Stimulated activated CD8-positive, alpha-beta memory T cell treated with anti-CD3 and anti-CD28 coated beads, Interleukin-12 subunit alpha, Interleukin-12 subunit beta, amount 100 ng/mL, for 1 hour (primary cell): Measurements from ENCODE around the gene DIAPH3.

ENCODE experiments used
- DNase-seq: peaks from one replicate; pipeline ENCODE4 v3.0.0-alpha.2; 2020; ENCODE audit warnings: low read depth

Gene DIAPH3

DNA sequence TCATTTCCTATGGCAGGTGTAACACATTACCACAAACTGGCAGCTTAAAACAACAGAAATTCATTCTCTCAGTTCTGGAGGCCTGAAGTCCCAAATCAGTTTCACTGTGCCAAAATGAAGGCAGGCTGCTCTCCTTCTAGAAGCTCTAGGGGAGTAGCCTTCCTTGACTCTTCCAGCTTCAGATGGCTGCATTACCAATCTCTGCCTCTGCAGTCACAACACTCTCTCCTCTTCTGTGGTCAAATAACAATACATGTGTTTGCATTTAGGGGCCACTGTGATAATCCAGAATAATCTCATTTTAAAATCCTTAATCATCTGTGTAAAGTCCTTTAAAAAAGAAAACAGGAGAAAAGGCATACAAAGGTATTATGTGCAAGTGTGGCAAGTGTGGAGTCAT, 7.8 kb downstream of the DIAPH3 start:
- DNase-seq: no peak

DNA sequence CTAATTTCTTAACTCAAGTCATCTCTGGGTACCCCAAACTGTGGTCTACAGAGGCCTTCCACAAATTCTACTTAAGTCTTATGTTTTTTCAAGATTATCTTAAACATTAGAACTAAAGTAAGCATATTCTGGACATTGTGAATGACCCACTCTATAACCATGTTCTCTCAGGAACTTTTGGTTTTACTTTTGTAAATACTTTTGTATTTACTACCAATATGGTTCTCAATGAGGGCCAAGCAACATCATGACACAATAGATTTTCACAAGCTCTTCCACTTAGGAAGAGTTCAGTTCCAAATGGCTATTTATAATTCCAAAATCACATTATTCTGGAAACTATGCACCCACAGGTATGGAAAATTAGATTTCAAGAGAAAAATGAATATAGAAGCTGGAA, 10.8 kb downstream of the DIAPH3 start:
- no peak for DNase-seq

DNA sequence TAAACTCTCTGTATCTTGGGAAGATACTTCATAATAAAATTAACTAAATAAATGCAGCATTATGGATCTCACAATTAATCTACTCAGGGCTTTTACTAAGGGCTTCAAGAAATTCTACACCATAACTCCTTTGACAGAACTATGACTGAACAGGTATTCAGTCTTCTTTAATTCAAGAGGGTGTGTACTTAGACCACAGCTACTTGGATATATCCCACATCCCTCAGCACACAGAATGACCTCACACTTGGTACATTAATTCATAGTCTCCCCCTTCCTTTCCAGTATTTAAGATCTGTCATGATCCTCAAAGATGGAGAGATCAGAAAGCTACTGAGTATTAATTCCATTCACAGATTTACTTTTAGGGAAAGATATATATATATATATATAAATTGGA, 11.6 kb downstream of the DIAPH3 start:
- DNase-seq: no peak

DNA sequence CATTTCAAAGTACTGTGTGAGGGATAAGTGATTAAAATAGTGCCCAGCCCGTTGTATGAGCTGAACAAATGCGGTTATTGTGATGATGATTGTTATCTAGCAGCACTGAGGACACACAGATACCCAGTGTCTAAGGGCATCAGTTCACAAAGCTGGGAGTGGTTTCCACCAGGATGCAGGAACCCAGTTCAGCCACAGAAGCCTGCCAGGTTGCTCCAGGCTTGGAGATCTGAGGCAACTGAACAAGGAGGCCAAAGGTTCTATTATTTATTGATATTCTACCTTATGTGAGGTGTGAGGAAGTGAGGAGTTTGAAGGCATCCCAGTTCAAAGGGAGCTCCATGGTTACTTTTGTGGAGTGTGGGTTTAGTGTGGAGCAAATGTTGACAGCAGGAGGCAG, 13.2 kb downstream of the DIAPH3 start:
- DNase-seq: no peak

DNA sequence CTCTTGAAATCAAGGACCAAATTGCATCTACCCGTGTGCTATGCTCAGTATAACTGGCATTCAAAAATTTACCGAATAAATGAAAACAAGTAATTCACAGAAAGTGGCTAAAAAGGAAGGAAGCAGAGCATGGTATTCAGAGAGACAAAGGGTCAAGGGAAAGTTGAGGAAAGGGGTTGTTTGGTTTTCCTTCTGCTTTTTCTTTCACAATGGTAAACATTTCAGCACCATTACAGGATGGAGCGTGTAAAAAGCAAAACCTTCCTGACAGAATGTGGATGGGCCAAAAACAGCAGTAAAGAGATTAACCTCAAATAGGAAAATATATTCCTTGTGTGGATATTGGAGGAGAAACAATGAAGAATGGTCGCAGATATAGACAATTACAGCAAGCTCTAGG, 14.8 kb downstream of the DIAPH3 start:
- no peak for DNase-seq

DNA sequence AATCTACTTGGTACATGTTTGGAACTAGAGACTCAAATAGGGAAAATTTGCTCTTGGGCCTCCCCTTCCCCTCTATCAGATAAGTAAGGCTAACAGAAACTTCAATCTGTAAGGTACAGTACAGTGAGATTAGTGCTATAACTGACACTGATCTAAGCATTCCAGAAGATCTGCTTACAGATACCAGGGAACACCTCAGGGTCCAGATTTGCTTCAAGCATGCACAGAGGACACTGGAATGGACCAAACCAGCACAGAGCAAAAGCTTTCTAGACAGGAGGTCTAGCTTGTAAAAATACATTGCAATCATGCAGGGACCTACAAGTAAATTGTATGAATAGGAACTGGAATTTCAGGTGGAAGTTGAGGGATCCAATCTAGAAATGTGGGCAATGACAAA, 16.4 kb downstream of the DIAPH3 start:
- DNase-seq: no peak

DNA sequence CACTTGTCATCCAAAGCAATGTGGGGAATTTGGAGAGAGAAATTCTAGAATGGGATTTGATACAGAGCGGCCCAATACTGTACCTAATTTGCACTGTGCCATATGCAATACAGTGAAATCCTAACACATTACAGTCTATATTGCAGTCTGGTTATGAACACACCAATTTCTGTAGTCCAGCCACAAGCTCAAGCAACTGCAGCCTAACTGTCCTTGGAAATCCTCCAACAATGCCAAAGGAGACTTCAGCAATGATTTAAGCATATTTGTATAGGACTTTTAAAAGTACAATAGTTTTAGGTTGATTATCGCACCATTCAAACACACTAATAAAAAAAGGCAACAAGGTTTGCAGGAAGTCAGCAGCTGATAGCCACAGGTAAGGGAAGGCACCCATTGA, 17.3 kb downstream of the DIAPH3 start:
- DNase-seq: no peak

DNA sequence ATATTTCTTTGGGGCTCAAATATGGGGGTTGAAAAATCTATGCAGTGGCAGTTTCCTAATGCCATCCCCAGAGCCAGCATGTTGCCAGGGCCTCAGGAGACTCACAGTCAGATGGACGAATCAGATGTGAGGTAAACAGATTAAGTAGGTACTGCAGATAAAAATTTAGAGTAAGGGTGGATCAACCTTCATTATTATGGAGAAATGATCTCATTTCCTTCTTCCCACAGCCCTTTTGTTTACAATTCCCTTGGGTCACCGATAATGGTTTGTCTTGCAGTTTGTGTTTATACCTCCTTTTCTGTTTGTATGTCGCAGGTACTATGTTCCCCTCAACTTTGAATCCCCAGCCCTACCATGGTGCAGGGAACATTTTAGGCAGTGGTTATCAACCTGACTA, 20.0 kb downstream of the DIAPH3 start:
- DNase-seq: no peak

DNA sequence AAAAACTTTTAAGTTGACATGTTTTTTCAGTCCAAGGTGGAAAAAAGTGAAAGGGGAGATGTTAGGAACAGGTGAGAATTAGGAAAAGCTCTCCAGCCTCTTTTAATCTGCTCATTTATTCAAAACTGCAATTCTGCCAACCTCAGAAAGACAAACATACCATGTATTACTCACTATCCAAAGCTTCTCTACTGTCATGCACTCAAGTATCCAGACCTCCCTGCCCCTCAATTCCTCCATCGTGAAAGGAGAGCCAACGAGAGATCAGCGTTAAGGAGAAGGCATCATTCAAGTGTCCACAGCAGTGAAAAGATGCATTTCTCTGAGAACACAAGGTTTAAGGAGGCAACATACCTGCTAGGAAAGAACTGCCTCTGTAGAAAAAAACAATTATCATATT, 24.5 kb downstream of the DIAPH3 start:
- DNase-seq: no peak

DNA sequence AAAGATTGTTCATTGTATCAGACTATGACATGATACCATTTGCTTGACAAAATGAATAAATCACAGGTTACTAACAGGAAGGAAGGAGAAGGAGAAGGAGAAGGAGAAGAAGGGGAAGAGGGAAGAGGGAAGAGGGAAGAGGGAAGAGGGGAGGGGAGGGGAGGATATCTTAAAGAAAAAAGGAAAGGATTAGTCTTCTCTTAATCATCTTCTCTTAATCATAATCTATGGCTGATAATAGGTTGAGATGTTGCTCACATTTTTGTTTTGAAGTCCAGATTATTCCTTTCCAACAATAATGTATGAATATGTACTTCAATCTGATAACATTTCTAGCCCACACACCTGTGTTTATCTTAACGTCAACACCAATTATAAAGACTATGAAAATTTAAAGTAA, 25.1 kb downstream of the DIAPH3 start:
- DNase-seq: no peak

DNA sequence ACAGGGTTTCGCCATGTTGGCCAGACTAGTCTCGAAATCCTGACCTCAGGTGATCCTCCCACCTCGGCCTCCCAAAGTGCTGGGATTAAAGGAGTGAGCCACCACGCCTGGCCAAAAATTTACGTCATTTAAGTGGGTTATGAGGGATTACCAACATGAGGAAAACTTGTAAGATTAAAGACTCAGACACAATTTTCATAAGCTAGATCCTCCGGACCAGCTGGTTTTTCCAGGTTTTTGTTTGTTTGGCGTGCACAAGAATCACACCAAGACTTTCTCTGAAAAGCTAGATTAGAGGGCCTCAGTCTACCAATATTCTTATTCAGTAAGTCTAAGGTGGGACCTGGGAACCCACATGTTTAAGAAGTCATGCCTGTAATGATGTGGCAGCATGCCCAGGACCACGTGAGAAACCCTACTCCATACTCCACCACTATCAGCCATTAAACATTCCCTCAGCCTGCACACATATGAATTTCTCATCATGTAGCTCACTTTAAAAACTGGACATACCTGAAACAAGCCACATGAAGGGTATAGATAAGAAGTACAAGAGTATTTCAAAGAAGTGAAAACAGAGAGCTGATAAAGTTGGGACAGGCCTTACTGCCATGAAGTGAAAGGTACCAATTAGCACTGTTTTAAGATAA, 25.7 kb downstream of the DIAPH3 start:
- DNase-seq: no peak

DNA sequence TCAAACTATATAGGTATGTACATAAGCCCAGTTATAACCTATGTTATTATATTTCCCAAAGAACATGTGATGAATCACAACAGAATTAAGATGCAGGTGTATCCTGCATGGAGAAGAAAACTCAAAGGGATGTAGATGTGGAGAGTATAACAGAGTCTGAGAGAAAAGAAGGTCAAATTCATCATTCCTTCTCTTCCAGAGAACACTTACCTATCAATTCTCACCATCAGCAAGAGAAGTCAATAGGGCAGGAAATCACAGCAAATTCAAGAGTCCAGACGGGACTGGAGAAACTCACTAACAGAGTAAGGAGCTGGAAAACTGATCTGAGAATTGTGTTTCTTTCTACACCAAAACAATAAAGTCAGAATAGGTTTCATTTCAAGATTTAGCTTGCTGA, 28.4 kb downstream of the DIAPH3 start:
- DNase-seq: no peak

DNA sequence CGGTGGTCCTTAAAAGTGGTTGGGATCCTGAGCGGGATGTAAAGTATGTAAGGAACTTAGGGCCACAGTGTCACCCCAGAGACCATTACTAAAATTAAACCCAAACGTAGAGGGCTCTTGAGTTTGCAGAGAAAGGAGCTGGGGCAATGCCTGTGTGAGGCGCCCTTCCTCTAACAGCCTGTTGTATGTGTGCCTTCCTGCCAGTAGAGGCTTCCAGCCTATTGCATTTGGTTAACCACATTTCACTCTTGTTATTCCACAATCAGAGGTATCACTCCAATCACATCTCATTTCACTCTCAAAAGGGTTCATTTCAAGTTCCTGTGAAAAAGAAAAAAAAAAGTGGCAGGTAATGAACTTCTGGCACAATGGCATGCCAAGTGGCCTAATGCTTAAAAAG, 29.4 kb downstream of the DIAPH3 start:
- DNase-seq: no peak

DNA sequence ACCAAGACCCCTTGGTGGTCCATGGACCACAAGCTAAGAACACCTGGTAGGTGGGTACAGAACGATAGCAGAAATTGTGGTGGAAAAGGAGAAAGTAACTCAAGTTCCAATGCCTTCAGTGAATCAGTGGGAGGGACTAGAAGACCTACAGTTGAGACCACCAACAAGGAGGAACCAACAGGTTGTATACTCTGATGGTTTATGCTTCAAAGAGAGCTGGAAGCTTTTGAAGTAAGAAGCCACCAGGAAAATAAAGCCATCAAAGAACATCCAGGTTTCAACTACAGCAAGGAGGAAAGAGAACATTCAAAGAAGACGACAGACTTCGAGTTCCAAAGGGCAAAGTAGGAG, 42.4 kb downstream of the DIAPH3 start:
- no peak for DNase-seq

DNA sequence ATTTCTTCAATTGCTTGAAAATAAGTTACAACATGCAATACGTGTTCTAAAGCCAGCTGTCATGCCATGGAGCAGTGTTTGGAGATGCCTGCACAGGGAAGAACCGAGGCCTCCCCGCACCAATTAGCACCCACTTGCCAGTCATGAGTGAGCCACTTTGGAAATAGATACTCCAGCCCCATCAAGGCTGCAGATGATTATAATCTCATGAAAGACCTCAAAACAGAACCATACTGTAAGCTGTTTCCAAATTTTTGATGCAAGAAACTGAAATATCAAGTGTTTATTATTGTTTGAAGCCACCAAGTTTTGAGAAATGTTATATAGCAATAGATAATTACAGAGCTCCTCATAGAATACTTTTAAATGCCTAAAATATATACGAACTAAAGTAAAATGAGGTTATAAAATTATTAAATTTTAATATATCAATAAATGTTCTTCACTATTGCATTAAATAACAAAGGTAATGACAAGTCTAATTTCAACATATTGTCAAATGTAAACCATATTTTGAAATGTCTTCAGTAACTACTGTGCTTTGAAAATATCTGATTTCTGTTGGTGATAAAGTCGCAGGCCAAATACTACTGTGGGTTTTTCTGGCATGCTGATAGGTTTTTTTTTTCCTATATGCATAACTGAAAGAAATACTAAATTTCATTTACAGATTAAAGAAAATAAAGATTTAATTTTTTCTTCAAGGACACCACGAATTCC, 43.0 kb downstream of the DIAPH3 start:
- no peak for DNase-seq

DNA sequence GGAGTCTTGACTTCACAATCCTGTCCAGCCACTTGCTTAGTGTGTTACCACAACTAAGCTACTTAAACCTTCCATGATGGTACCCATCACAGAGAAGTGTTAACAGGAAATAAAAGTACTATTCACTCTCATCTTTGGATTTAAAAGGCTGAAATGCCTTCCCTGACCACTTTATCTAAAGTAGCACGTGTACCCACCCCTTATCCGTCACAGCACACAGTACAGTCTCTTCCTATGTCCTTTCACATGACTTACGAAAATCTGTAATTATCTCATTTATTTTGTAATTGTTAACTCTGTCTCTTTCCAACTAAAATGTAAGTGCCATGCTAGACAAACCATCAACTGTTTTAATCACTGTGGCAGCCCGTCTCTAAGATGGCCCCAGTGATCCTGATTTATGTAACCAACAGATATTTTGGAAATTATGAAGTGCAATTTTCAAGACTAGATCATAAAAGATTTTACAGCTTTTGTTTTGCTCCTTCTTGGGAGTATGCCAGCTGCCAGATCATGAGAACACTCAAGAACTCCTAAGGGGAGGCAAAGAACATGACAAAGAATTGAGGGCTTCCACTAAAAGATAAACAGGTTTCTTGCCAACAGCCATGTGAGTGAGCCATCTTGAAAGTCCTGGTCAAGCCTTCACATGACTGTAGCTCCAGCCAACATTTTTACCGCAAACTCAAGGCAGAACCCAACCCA, 44.9 kb downstream of the DIAPH3 start:
- DNase-seq: no peak

DNA sequence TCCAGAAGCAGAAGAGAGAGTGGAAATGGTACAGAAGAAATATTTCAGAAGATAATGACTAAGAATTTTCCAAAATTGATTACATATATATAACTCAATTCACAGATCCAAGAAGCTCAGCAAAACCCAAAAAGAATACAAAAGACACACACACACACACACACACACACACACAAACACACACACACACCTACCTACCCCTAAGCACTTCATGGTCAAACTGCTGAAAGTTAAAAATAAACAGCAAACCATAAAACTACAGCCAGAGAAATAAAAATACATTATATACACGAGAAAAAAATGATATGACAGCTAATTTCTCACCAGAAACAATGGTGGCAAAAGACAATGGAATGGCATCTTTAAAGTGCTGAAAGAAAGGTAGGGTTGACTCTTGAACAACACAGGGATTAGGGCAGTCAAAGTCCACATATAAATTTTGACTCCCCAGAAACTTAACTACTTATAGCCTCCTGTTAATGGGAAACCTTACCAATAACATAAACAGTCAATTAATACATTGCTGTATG, 49.2 kb downstream of the DIAPH3 start:
- no peak for DNase-seq

DNA sequence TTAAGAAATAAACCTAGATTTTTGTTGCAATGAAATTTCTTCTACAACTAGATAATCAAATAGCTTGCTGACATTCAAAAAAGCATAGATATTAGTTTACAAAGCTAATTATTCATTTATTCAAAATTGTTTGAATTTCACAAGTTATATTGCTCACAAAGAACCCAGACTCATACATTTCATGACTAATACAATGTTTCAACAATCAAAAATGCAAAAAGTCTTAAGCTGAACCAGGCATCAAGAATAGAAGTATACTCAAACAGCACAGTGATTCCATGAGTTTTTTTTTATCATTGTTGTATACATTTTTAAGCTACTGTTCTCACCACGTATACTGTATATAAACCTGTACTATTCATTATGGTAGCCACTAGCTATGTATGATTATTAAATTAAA, 51.0 kb downstream of the DIAPH3 start:
- DNase-seq: no peak

DNA sequence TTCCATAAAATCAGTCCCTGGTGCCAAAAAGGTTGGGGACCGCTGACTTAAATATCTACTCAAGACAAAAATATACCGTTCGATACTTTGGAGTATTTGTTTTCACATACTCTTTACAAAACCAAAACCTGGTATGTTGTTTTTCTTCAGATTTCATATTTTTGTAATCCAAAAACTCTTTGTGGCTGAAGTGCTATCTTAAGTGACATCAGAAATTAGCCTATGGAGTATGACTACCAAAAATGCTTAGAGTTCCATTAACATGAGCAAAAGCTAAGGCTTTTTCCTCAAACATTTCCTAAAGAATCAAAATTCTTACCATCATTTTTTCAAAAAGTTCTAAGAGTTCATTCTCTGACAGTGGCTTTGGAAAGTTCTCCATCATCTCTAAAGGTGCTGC, 52.0 kb downstream of the DIAPH3 start:
- no peak for DNase-seq

DNA sequence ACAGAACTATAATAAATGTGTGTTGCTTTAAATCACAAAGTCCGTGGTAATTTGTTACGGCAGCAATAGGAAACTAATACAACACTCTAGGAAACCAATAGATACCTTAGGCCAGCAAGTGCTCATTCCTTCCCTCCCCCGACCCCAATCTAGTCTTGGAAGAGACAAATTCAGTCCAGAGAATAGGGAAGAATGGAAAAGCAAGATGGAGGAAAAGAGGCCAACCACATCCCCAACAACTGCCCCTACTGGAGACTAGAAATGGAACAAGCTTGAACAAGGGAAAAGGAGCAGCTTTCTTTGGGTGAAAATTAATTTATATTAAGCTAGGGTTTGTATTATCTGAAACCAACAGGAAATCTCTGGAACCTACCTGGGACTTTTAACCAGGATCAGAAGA, 54.4 kb downstream of the DIAPH3 start:
- no peak for DNase-seq

DNA sequence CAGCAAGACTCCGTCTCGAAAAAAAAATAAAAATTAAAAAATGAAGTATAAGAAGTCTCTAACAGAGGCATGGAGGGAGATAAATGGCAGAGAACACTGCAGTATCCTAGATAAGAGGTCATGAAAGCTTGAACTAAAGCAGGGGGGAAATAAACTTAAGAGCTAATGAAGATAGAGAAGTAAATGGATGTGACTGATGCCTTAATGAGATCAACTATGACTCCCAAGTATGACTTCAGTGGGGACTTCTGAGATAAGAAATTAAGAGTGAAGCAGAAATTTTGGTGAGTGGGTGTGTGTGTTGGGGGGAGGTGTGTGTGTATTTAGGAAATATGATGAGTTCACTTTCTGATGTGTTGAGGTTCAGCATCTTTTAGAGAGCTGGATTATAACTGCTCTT, 55.1 kb downstream of the DIAPH3 start:
- no peak for DNase-seq

DNA sequence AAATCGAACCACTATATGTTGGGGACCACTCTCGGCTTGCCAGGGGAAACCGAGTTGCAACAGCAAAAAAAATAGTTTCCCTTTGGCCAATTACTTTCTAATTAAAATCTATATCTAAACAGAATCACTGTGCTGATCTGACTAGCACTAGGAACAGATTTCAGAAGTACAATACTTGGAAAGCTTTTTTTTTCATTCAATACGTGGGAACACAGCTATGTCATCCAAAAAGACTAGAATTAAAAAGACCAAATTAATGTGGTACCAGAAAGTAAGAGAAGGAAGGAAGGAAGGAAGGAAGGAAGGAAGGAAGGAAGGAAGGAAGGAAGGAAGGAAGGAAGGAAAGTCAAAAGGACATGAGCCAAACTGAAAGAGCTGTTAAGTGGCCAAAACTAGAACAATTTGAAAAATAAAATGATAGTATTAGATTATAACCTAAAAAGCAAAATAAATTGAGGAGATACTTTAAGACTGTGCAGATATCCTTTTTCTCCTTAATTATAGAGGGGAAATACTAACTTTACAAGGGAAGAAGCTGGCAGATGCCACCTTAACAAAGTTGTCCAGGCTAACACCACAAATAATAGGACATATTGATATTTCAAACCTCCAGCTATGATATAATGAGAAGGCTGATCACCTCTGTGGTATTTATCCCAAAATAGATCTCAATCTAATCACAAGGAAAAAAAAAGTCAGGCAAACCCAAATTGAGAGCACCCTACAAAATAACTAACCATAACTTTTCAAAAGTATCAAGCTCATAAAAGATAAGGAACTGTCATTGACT, 63.9 kb downstream of the DIAPH3 start:
- DNase-seq: no peak

DNA sequence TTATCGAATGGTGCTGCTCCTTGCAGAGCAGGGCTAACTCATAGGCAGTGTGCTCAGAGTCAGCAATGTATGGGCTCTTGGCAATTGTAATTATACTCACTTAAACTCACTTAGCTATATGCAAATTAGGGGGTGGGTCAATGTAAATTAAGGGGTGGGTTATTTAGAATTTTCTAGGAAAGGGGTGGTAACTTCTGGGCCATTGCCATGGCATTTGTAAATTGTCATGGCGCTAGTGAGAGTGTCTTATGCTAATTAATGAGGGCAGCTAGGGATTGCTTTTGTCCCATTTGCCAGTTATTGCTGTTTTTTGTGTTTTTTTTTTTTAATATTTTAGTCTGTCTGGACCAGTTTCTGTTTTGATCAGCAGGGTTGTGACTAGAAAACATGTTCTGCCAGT, 68.4 kb downstream of the DIAPH3 start:
- no peak for DNase-seq
